Kidney epithelial cell (primary cell): Measurements from ENCODE around the gene LRCH4. TPM values are rescaled to one million over a fixed set of nuclear protein-coding genes. Genes with fewer than 3 reads are reported as not detected.

Experiments used
- DNase-seq: peaks from one replicate; pipeline ENCODE4 v3.0.0-alpha.2; 2010; ENCODE audit warnings: low read depth
- H3K27me3 ChIP-seq: 2 replicates; pipeline ENCODE4 v1.6.0; 2011; ENCODE audit warnings: low read length; ENCODE audit not compliant: control insufficient read depth, insufficient read depth
- H3K36me3 ChIP-seq: 2 replicates; pipeline ENCODE4 v1.5.1; 2011; ENCODE audit warnings: low read length; ENCODE audit not compliant: control insufficient read depth, insufficient read depth
- H3K4me3 ChIP-seq: 2 replicates; pipeline ENCODE4 v1.5.1; 2011; ENCODE audit warnings: low read depth, mild to moderate bottlenecking, control low read depth, low read length
- CTCF ChIP-seq: IDR thresholded peaks from 2 replicates; pipeline ENCODE4 v1.5.1; 2011; ENCODE audit warnings: mild to moderate bottlenecking, moderate library complexity, low read length, control low read depth, inconsistent platforms; ENCODE audit not compliant: insufficient read depth, poor library complexity, severe bottlenecking
- total RNA-seq: library from RNA; depleted of rRNA; stranded (reverse); fragments of >200 nt; gene quantifications from 2 replicates; pipeline ENCODE4 v1.2.3, GENCODE V29; 2015

LRCH4 gene
- total RNA-seq, 1 donor from 2014 or later = 69.0 TPM

GRCh38 chr7:100584054-100584682, 1.8 kb downstream of the LRCH4 start:
- no peak for TF ChIP-seq CTCF
- Histone ChIP-seq H3K27me3 (no peaks in the 10 kb centered on the region), H3K4me3 (peak overlapping the region; percentile 98)

GRCh38 chr7:100583132-100584053, 2.5 kb downstream of the LRCH4 start:
- TF ChIP-seq CTCF = no peak
- DNase-seq = no peak
- H3K36me3 ChIP-seq = peaks cover 4% of the 10 kb centered on the region
- no peaks in the 10 kb centered on the region for H3K27me3 ChIP-seq
- no peak overlapping the region for H3K4me3 ChIP-seq

More at GRCh38 chr7:100584054-100584682, 1.8 kb downstream of the LRCH4 start:
- no peak for DNase-seq
- H3K36me3 ChIP-seq = peaks cover 4% of the 10 kb centered on the region

- TF ChIP-seq CTCF = no peak
- no peak for DNase-seq
Measured at GRCh38 chr7:100582650-100583049, 3.3 kb downstream of the LRCH4 start.

GRCh38 chr7:100582041-100582579, 3.8 kb downstream of the LRCH4 start:
- no peak for TF ChIP-seq CTCF
- no peaks in the 10 kb centered on the region for H3K27me3 ChIP-seq

More at GRCh38 chr7:100582650-100583049, 3.3 kb downstream of the LRCH4 start:
- H3K4me3 ChIP-seq = no peak overlapping the region
- peaks cover 4% of the 10 kb centered on the region for H3K36me3 ChIP-seq
- no peaks in the 10 kb centered on the region for H3K27me3 ChIP-seq

GRCh38 chr7:100580466-100581283, 5.3 kb downstream of the LRCH4 start:
- peaks cover 4% of the 10 kb centered on the region for H3K36me3 ChIP-seq
- H3K4me3 ChIP-seq = no peak overlapping the region
- no peak for TF ChIP-seq CTCF
- DNase-seq = no peak
- no peaks in the 10 kb centered on the region for H3K27me3 ChIP-seq

More at GRCh38 chr7:100582041-100582579, 3.8 kb downstream of the LRCH4 start:
- no peak for DNase-seq
- Histone ChIP-seq H3K4me3 (no peak overlapping the region), H3K36me3 (peaks cover 4% of the 10 kb centered on the region)
